Muscle of leg (tissue), 11 donors: Measurements from ENCODE around the gene OFD1. TPM values are rescaled to one million over a fixed set of nuclear protein-coding genes. Genes with fewer than 3 reads are reported as not detected.

Experiments used
- DNase-seq: peaks from one replicate; pipeline ENCODE4 v3.0.0; 2013
- H3K27ac ChIP-seq: one replicate; pipeline ENCODE4 v1.5.1; 2013; ENCODE audit warnings: mild to moderate bottlenecking, low read length, control low read depth
- H3K27me3 ChIP-seq: one replicate; pipeline ENCODE4 v1.6.1; 2013; ENCODE audit warnings: low read length; ENCODE audit not compliant: control insufficient read depth, insufficient read depth
- H3K36me3 ChIP-seq: one replicate; pipeline ENCODE4 v1.6.1; 2013; ENCODE audit warnings: low read length; ENCODE audit not compliant: control insufficient read depth, insufficient read depth
- H3K4me1 ChIP-seq: one replicate; pipeline ENCODE4 v1.6.1; 2013; ENCODE audit warnings: low read length; ENCODE audit not compliant: control insufficient read depth, insufficient read depth
- H3K4me3 ChIP-seq: one replicate; pipeline ENCODE4 v1.5.1; 2013; ENCODE audit warnings: low read length, control low read depth
- H3K9me3 ChIP-seq: replicated peaks from 2 replicates; pipeline ENCODE4 v1.6.1; 2013; ENCODE audit warnings: low read depth, low read length; ENCODE audit not compliant: control insufficient read depth
- WGBS: methylation state at CpG from one replicate; pipeline ENCODE4 v1.1.5; 2013; ENCODE audit warnings: missing lambda C conversion rate; ENCODE audit not compliant: insufficient coverage; 5-methylcytosine and 5-hydroxymethylcytosine counted together
- polyA plus RNA-seq, 8 donors: library from polyadenylated mRNA; unstranded; fragments of 120-200 nt; gene quantifications; one replicate each; pipeline versions ENCODE4 v1.2.1 to v1.2.3, GENCODE V29; 2013; ENCODE audit warnings: inconsistent platforms in 1 of 8, low replicate concordance in 1 of 8; ENCODE audit not compliant: insufficient read length in 8 of 8, insufficient read depth in 1 of 8
- total RNA-seq: library from RNA; stranded (reverse); fragments of 120-200 nt; gene quantifications from one replicate; pipeline ENCODE4 v1.2.4, GENCODE V29; 2013

The OFD1 gene
- total and polyA plus RNA-seq, 9 donors = 14.1 to 24.5 (median 17.1) TPM

GRCh38 chrX:13692771-13693231 is 41.7 kb upstream of the OFD1 start:
- Histone ChIP-seq H3K9me3 (no peaks in the 10 kb centered on the region), H3K4me3 (no peak overlapping the region), H3K27ac (no peak overlapping the region), H3K27me3 (peaks cover 44% of the 10 kb centered on the region), H3K36me3 (no peaks in the 10 kb centered on the region), H3K4me1 (peaks cover 11% of the 10 kb centered on the region)
- WGBS = 50% methylated on average over 1 of the region's 5 CpGs
- no peak for DNase-seq

DNA sequence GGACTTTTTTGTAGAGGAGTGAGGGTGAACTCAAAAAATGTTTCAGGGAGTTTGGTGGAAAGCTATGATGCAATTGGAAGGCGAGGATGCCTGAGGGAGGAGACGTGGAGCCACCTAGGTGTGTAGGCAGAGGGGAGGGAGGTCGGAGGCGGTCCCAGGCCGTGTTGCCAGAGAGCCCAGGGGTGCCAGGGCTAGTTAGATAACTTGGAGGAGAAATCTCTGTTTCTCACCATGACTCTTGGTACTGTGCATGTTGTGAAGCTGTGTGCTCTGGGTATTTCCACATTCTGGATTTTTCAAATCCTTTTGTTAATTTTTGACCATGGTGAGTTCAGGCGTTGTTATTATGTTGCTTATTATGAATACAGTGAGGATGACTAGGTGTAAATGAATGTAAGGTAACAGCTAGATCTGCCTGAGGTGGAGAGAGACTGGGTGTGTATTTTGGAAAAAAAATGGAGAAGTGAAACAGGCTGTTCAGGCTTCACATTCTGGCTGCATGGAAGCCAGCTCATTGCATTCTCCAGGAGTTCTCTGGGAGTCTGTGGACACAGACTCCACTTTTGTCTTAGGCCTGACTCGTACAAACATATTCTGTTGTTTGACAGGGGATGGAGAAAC is 41.1 kb upstream of the OFD1 start:
- peaks cover 42% of the 10 kb centered on the region for H3K27me3 ChIP-seq
- no peak overlapping the region for H3K27ac ChIP-seq
- no peaks in the 10 kb centered on the region for H3K36me3 ChIP-seq
- DNase-seq = no peak
- no peak overlapping the region for H3K4me3 ChIP-seq
- H3K9me3 ChIP-seq = no peaks in the 10 kb centered on the region
- H3K4me1 ChIP-seq = peaks cover 11% of the 10 kb centered on the region
- 54% methylated on average over 5 of the region's 7 CpGs for WGBS

DNA sequence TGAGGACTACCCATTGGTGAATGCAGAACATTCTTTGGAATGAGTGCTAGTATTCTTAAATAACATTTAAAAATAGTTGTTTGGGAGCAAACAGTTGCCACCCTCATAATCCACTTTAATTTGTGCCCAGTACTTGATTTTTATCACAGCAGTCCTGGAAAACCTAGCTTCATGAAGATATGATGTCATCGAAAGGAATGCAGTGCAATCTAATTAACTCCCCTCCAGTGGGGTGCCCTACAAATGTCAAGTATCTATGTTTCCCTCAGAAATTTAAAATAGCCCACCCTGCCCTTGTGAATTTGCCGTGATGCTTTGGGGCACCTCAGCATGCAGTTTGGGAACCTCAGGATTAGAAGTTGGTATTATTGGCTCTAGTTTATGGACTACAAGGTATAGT is 40.2 kb upstream of the OFD1 start:
- Histone ChIP-seq H3K27ac (no peak overlapping the region), H3K27me3 (peaks cover 35% of the 10 kb centered on the region), H3K4me1 (peaks cover 11% of the 10 kb centered on the region), H3K9me3 (no peaks in the 10 kb centered on the region), H3K4me3 (no peak overlapping the region), H3K36me3 (no peaks in the 10 kb centered on the region)
- WGBS = no CpG with 5 or more reads among the region's 2 CpGs
- no peak for DNase-seq

DNA sequence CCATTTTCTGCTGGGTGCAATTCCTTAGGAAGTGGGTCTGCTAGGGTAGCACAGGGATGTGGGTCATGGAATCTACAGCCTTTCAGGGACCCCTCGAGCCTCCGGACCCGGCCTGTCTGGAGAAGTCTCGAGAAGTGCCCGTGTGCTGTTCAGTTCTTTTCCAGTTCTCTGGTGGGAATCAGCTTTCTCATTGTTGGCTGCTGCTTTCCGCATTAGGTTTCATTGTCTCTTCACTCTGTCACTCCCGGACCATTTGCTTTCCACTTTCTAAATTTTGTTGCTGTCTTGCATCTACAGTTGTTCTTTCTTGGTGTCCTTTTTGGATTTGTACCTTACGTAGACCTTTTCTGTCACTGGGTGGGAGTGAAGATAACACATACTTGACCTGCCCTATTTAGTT is 39.6 kb upstream of the OFD1 start:
- Histone ChIP-seq H3K27ac (peak overlapping the region; percentile 32), H3K9me3 (no peaks in the 10 kb centered on the region), H3K4me3 (no peak overlapping the region), H3K4me1 (peaks cover 11% of the 10 kb centered on the region), H3K36me3 (no peaks in the 10 kb centered on the region), H3K27me3 (peaks cover 35% of the 10 kb centered on the region)
- peak; percentile 41 for DNase-seq
- 25% methylated on average over 5 of the region's 8 CpGs for WGBS

GRCh38 chrX:13695601-13696115 is 38.9 kb upstream of the OFD1 start:
- Histone ChIP-seq H3K27me3 (peaks cover 36% of the 10 kb centered on the region), H3K27ac (no peak overlapping the region), H3K4me1 (peaks cover 11% of the 10 kb centered on the region), H3K4me3 (no peak overlapping the region), H3K9me3 (no peaks in the 10 kb centered on the region), H3K36me3 (no peaks in the 10 kb centered on the region)
- 59% methylated on average over 2 of the region's 4 CpGs for WGBS
- no peak for DNase-seq

DNA sequence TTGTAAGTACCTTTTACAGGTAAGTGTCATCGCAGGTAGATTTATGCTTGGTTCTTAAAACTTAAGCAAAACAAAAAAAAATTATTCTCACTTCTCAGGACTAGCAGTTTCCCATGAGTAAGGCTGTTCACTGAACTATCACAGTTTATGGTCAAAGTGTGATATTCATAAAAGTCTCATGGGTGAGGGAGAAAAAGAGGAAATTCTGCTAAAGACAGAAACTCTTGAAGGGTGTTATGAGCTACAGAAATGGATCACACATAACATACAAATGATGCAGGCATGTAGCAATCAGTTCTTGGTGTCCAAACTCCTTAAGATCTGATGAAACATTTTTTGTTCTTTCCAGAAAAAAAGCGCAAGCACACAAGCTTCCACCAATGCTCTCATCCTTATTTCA is 37.1 kb upstream of the OFD1 start:
- Histone ChIP-seq H3K9me3 (no peaks in the 10 kb centered on the region), H3K27ac (no peak overlapping the region), H3K27me3 (peaks cover 33% of the 10 kb centered on the region), H3K36me3 (peaks cover 5% of the 10 kb centered on the region), H3K4me1 (peaks cover 11% of the 10 kb centered on the region), H3K4me3 (no peak overlapping the region)
- WGBS = no CpG with 5 or more reads among the region's 2 CpGs
- no peak for DNase-seq

DNA sequence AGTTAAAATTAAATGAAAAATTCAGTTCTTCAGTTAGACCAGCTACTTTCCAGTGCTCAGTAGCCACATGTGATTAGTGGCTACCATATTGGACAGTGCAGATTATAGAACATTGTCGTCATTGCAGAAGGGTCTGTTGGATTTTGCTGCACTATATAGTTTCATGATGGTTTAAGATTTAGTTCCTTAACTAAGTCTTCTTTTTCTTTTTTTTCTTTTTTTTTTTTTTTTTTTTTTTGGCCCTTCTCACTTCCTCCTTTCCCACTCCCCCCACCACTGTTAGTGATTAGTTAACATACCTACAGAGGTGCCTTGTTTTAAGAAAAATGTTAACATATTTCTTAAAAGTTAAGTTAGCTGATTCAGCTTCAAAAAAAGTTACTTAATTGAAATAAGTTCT is 36.6 kb upstream of the OFD1 start:
- H3K4me1 ChIP-seq = peaks cover 11% of the 10 kb centered on the region

DNA sequence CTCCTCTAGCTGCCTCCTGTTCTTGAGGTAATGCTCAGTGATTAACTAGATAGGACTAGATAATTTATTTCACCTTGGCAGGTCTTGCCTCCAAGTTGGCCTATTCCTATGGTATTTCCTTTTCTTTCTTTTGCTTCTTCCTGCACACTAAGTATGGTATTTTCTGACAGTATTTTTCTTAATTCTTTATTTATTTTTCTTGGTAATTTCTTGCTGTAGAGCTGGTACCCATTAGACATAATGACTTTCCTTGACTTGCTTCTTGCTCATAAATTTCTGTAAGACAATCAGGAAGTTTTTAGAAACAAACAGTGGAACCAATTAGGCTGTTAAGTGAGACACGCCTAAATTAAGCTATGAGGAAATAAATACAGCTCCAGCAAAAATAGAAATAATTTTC is 36.1 kb upstream of the OFD1 start:
- H3K9me3 ChIP-seq = no peaks in the 10 kb centered on the region
- no peak overlapping the region for H3K27ac ChIP-seq
- DNase-seq = no peak
- peaks cover 5% of the 10 kb centered on the region for H3K36me3 ChIP-seq
- no peak overlapping the region for H3K4me3 ChIP-seq
- WGBS = no CpG with 5 or more reads among the region's 1 CpG
- H3K27me3 ChIP-seq = peaks cover 33% of the 10 kb centered on the region
- peaks cover 11% of the 10 kb centered on the region for H3K4me1 ChIP-seq

More for the DNA sequence above, 36.6 kb upstream of the OFD1 start:
- peaks cover 33% of the 10 kb centered on the region for H3K27me3 ChIP-seq
- H3K36me3 ChIP-seq = peaks cover 5% of the 10 kb centered on the region
- WGBS = no CpG with 5 or more reads among the region's 1 CpG
- H3K4me3 ChIP-seq = no peak overlapping the region
- H3K27ac ChIP-seq = no peak overlapping the region
- no peaks in the 10 kb centered on the region for H3K9me3 ChIP-seq
- DNase-seq = no peak

DNA sequence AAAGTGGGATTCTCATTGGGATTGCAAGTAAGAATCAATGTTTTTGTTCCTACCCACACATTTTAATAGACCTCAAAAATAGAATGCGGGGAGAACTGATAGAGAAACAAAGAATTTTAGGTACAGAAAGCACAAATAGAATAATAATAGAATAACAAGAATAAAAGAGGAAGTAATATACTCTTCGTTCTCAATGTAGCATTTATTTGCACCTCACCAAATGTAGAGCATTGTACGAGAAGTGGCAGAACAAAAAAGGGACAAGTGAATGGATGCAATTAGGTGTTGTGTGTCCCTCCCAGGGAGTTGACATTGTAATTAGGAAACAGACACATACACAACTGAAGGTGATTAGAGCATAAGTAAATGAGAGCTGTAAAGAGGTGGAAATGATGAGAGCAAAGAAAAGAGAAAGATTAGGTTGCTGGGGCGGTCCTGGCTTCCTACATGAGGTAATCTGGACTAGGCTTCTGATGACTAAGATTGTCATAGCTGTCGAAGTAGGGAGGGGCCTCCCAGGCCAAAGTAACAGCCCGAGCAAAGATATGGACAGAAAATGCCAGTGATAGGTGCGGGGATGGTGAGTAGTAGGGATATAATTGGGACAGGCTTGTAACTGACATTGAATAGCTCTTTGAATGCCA is 35.2 kb upstream of the OFD1 start:
- Histone ChIP-seq H3K36me3 (peaks cover 5% of the 10 kb centered on the region), H3K27me3 (peaks cover 37% of the 10 kb centered on the region), H3K9me3 (no peaks in the 10 kb centered on the region), H3K27ac (no peak overlapping the region), H3K4me3 (no peak overlapping the region), H3K4me1 (peaks cover 11% of the 10 kb centered on the region)
- 79% methylated on average over 2 of the region's 7 CpGs for WGBS
- no peak for DNase-seq

DNA sequence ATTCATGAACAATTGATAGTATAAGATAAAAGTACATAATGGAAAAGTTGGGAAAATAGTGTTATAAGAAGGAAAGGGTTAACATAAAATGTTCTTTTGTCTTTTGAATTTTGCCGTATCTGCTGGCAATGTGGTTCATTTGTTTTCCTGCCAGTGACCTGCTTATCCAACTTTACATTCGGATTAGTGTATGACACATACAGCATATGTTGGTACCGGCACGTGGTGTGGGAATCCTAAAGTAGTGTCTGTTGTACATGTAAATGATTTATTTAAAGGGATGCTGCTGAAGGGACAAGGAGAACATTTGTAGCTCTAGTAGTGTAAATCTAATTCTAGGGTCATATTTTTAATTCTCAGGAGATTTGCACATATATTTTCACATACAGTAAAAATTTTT is 34.2 kb upstream of the OFD1 start:
- no peak for DNase-seq
- peaks cover 33% of the 10 kb centered on the region for H3K27me3 ChIP-seq
- H3K9me3 ChIP-seq = no peaks in the 10 kb centered on the region
- no peak overlapping the region for H3K27ac ChIP-seq
- 20% methylated on average over 1 of the region's 4 CpGs for WGBS
- peaks cover 5% of the 10 kb centered on the region for H3K36me3 ChIP-seq
- no peak overlapping the region for H3K4me3 ChIP-seq
- H3K4me1 ChIP-seq = peaks cover 4% of the 10 kb centered on the region
